ENCODE measurements around the gene MAPK1IP1L. TPM values are rescaled to one million over a fixed set of nuclear protein-coding genes. Genes with fewer than 3 reads are reported as not detected.

MAPK1IP1L gene
- 10 to 100 TPM in 4 of 5 donors, 1 to 10 TPM in 1; 7.0 to 53.1 (median 29.9) TPM for total RNA-seq
- polyA plus RNA-seq = 10 to 100 TPM; 22.9 to 50.9 (median 27.2) TPM
- long read RNA-seq, donor 1, partial matches to known transcripts = 46 of 59 reads
- long read RNA-seq, donor 1, other reads (novel, unspliced or antisense) = 13 of 59 reads
- long read RNA-seq, donor 2, partial matches to known transcripts = 43 of 57 reads
- long read RNA-seq, donor 2, other reads (novel, unspliced or antisense) = 13 of 57 reads
- long read RNA-seq, donor 3, partial matches to known transcripts = 0 of 11 reads
- long read RNA-seq, donor 3, other reads (novel, unspliced or antisense) = 10 of 11 reads
- long read RNA-seq, donor 4 = 0 reads
- long read RNA-seq, donor 5, partial matches to known transcripts = 57 of 108 reads
- long read RNA-seq, donor 5, other reads (novel, unspliced or antisense) = 48 of 108 reads
- long read RNA-seq, donor 6, partial matches to known transcripts = 67 of 146 reads
- long read RNA-seq, donor 6, other reads (novel, unspliced or antisense) = 76 of 146 reads
- long read RNA-seq, donor 7, partial matches to known transcripts = 45 of 100 reads
- long read RNA-seq, donor 7, other reads (novel, unspliced or antisense) = 53 of 100 reads
- long read RNA-seq, donor 8, partial matches to known transcripts = 30 of 51 reads
- long read RNA-seq, donor 8, other reads (novel, unspliced or antisense) = 20 of 51 reads
- long read RNA-seq, donor 9, transcript MAPK1IP1L-203 (2 exons, 565 nt) = major isoform, 6 of 94 reads
- long read RNA-seq, donor 9, partial matches to known transcripts = 39 of 94 reads
- long read RNA-seq, donor 9, other reads (novel, unspliced or antisense) = 49 of 94 reads
- long read RNA-seq, donor 10, partial matches to known transcripts = 10 of 17 reads
- long read RNA-seq, donor 10, other reads (novel, unspliced or antisense) = 7 of 17 reads

- peak within 1 kb of the TSS; percentile 98 to 100 (median 100) for H3K27ac ChIP-seq
- peaks cover 31 to 49% (median 43%) of the 10 kb centered on the region in 4 donors for H3K4me1 ChIP-seq
- no peaks in the 10 kb centered on the region for H3K9me3 ChIP-seq
- WGBS, 5 donors = 0 to 1% (median 0%) methylated on average over 20 to 98 of the region's 98 CpGs
- intact Hi-C loops (cut with DNase I; ENCODE audit: low total_unique reads) = no loop called here
- peak within 1 kb of the TSS; percentile 55 to 96 (median 79) for H3K4me3 ChIP-seq
- no peaks in the 10 kb centered on the region for H3K27me3 ChIP-seq
- TF ChIP-seq POLR2A (IDR thresholded peaks at IDR 0.05) = peak in 3 of 4 donors; percentile 17 to 99 (median 94)
- TF ChIP-seq CTCF (IDR thresholded peaks at IDR 0.05) = peak in 6 of 7 experiments; percentile 95 to 100 (median 100)
- peak; percentile 93 to 99 (median 99) for TF ChIP-seq POLR2AphosphoS5 (IDR thresholded peaks at IDR 0.05)
- no peak for TF ChIP-seq EP300 (IDR thresholded peaks at IDR 0.05)
- H3K36me3 ChIP-seq = peaks cover 0 to 6% (median 0%) of the 10 kb centered on the region in 4 donors
- peak; percentile 92 to 97 for DNase-seq
These were observed at the start of gene MAPK1IP1L for GRCh38 chr14:55051423-55052268. TSS of gene MAPK1IP1L (plus strand) at chr14:55051647. CDS start at chr14:55061684, 10,037 bp downstream.

- no peak for TF ChIP-seq POLR2A (IDR thresholded peaks at IDR 0.05)
- TF ChIP-seq CTCF (IDR thresholded peaks at IDR 0.05) = no peak
- no peak for TF ChIP-seq EP300 (IDR thresholded peaks at IDR 0.05)
- TF ChIP-seq POLR2AphosphoS5 (IDR thresholded peaks at IDR 0.05) = no peak
- H3K36me3 ChIP-seq = peaks cover 0 to 12% (median 11%) of the 10 kb centered on the region in 4 donors
- intact Hi-C loops (cut with DNase I; ENCODE audit: low total_unique reads) = no loop called here
- no peak overlapping the region for H3K27ac ChIP-seq
- H3K27me3 ChIP-seq = no peaks in the 10 kb centered on the region
- no peak for DNase-seq
- no peaks in the 10 kb centered on the region for H3K9me3 ChIP-seq
- no peaks in the 10 kb centered on the region for H3K4me1 ChIP-seq
- no peak overlapping the region for H3K4me3 ChIP-seq
- 70 to 80% (median 77%) methylated on average over 4 of the region's 4 CpGs for WGBS, 5 donors
These were observed 46.4 kb upstream of the MAPK1IP1L start for GRCh38 chr14:55005071-55005470.

GRCh38 chr14:55015006-55015405 lies 36.4 kb upstream of the MAPK1IP1L start:
- 82 to 100% (median 86%) methylated on average over 2 of the region's 2 CpGs for WGBS, 5 donors
- Histone ChIP-seq H3K36me3 (peaks cover 0 to 2% (median 0%) of the 10 kb centered on the region in 4 donors), H3K27me3 (no peaks in the 10 kb centered on the region), H3K4me1 (no peaks in the 10 kb centered on the region), H3K27ac (no peak overlapping the region), H3K4me3 (no peak overlapping the region), H3K9me3 (no peaks in the 10 kb centered on the region)
- intact Hi-C loops (cut with DNase I; ENCODE audit: low total_unique reads) = no loop called here
- TF ChIP-seq POLR2A (IDR thresholded peaks at IDR 0.05) (no peak), POLR2AphosphoS5 (IDR thresholded peaks at IDR 0.05) (no peak), EP300 (IDR thresholded peaks at IDR 0.05) (no peak), CTCF (IDR thresholded peaks at IDR 0.05) (no peak)
- DNase-seq = no peak

All from stomach (tissue), 19 donors.